ENCODE results near the gene GABRR2. TPM values are rescaled to one million over a fixed set of nuclear protein-coding genes. Genes with fewer than 3 reads are reported as not detected.

Gene GABRR2
- total RNA-seq, 1 donor from 2014 or later = 0.32 TPM

DNA sequence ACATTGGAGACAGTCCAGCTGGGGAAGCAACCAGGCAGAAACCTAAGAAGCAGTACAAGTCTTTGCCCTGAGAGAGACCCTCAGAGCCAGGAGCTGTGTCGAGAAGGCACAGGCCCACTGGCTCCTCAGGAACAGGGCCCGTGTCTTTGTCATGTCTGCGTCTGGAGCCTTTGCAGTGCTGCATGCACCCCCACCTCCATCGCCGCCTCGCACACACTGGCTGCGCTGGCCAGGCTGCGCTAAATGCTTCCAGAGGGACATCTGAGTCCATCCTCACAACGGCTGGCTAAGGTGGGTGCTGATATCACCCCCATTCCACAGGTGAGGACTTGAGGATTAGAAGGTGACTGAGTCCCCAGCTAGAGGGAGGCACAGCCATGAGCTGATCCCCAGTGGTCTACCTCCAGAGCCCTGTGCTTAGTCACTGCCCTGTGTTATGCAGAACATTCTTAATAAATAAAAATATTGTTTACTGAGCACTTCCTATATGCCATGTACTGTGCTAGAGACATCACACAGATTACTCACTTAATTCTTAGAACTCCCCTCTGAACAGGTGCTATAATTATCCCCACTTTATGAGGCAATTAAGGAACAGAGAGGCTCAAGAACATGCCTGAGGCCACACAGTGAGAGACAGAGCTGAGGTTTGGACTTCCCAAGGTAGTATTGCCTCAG is 27.6 kb downstream of the GABRR2 start:
- no peaks in the 10 kb centered on the region for H3K4me1 ChIP-seq
- no peaks in the 10 kb centered on the region for H3K27me3 ChIP-seq
- no peaks in the 10 kb centered on the region for H3K36me3 ChIP-seq
- no peak overlapping the region for H3K27ac ChIP-seq
- intact Hi-C loops (cut with DNase I) = no loop called here
- H3K4me3 ChIP-seq = no peak overlapping the region
- no peak for DNase-seq (ENCODE audit: low spot score in 2 of 2)
- no peaks in the 10 kb centered on the region for H3K9me3 ChIP-seq
- TF ChIP-seq, protein P1, sequence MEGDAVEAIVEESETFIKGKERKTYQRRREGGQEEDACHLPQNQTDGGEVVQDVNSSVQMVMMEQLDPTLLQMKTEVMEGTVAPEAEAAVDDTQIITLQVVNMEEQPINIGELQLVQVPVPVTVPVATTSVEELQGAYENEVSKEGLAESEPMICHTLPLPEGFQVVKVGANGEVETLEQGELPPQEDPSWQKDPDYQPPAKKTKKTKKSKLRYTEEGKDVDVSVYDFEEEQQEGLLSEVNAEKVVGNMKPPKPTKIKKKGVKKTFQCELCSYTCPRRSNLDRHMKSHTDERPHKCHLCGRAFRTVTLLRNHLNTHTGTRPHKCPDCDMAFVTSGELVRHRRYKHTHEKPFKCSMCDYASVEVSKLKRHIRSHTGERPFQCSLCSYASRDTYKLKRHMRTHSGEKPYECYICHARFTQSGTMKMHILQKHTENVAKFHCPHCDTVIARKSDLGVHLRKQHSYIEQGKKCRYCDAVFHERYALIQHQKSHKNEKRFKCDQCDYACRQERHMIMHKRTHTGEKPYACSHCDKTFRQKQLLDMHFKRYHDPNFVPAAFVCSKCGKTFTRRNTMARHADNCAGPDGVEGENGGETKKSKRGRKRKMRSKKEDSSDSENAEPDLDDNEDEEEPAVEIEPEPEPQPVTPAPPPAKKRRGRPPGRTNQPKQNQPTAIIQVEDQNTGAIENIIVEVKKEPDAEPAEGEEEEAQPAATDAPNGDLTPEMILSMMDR (IDR thresholded peaks at IDR 0.05) = no peak

DNA sequence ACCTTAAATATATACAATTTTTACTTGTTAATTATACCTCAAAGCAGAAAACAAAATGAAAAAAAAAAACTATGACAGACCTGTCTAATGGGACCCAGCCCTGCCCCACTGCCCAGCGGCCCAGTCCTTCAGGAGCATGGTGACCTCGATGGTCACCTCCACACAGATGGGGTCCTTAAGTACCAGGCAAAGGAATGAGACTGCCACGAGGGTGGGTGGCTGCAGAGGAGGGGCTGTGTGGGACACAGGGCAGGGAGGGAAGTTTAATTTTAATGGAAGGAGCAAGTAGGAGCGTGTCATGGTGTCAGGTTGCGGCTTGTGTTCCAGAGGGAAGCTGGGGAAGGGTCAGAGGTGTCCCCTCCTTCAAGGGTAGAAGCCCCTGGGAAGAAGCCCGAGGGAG is 28.6 kb downstream of the GABRR2 start:
- Histone ChIP-seq H3K4me1 (no peaks in the 10 kb centered on the region), H3K9me3 (no peaks in the 10 kb centered on the region), H3K27me3 (no peaks in the 10 kb centered on the region), H3K36me3 (no peaks in the 10 kb centered on the region), H3K4me3 (no peak overlapping the region), H3K27ac (no peak overlapping the region)
- TF ChIP-seq, protein P1 (IDR thresholded peaks at IDR 0.05) = no peak
- intact Hi-C loops (cut with DNase I) = no loop called here
- no peak for DNase-seq (ENCODE audit: low spot score in 2 of 2)

DNA sequence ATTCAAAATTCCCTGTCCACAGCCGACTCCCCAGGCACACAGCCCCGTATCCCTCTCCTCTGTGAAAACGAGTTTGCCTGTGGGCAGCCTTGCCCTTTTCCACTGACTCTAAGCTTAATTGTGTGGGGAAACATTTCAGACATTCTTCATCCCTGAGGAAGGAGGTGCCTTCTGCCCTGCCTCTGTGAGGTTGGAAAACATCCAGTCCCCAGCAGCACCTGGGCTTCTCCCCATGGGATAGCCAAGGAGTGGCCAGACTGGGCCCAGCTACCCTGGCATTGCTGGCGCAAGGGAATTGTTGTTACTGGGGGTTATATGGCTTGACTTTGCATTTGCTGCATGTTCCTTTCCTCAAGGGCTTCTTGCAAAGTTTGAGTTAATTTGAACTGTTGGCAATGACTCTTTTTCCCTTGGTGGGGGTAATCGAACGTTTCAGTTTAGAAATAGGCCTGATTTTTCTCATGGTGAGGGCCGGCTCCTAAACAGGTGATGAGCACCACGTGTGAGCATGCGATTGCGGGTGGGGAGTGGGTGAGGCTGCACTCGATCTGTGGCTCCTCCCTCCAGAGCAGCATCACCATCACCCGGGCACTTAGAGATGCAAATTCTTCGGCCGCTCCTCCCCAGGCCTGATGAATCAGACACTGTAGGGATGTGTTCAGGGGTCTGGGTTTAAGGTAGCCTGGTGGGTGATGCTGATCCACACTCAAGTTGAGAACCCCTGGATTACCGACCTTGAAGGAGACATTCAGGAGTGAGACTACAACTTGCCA is 29.9 kb downstream of the GABRR2 start:
- H3K36me3 ChIP-seq = no peaks in the 10 kb centered on the region
- TF ChIP-seq, protein P1 (IDR thresholded peaks at IDR 0.05) = no peak
- no peak overlapping the region for H3K27ac ChIP-seq
- intact Hi-C loops (cut with DNase I) = no loop called here
- no peaks in the 10 kb centered on the region for H3K27me3 ChIP-seq
- no peaks in the 10 kb centered on the region for H3K4me1 ChIP-seq
- no peak overlapping the region for H3K4me3 ChIP-seq
- no peak for DNase-seq (ENCODE audit: low spot score in 2 of 2)
- no peaks in the 10 kb centered on the region for H3K9me3 ChIP-seq

DNA sequence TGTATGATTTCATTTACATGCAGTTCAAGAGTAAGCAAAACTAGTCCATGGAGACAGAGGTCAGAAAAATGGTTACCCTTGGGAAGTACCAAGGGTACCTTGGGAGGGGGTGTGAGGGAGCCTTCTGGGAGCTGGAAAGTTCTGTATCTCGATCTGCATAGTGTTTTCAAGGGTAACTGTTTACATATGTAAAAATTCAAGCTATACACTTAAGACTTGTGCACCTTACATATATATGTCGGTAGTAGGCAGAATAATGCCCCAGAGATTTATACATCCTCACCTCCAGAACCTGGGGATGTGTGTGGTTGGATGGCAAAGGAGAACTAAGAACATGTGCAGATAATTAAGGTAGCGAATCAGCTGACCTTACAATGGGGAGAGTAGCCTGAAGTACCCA is 31.0 kb downstream of the GABRR2 start:
- Histone ChIP-seq H3K9me3 (no peaks in the 10 kb centered on the region), H3K4me1 (no peaks in the 10 kb centered on the region), H3K27me3 (no peaks in the 10 kb centered on the region), H3K4me3 (no peak overlapping the region), H3K27ac (no peak overlapping the region), H3K36me3 (no peaks in the 10 kb centered on the region)
- TF ChIP-seq, protein P1 (IDR thresholded peaks at IDR 0.05) = no peak
- intact Hi-C loops (cut with DNase I) = no loop called here
- DNase-seq (ENCODE audit: low spot score in 2 of 2) = no peak

DNA sequence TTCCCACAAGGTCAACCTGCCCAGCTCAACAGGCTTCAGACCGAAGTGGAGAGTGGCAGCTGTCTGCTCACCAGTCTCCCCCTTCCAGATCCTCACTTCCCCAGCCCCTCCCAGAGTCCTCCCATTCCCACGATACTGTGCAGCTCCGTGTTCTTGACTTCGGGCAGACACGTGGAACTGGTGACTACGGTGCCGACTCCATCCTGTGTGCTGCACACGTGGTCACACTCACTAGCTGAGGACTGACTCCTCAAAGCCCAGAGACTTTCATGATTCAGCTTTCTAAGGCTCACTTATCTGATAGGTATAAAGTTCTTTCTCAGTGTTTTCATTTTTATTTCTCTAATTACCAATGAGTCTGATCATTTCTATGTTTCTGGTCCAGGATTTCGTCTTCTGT is 32.4 kb downstream of the GABRR2 start:
- TF ChIP-seq, protein P1 (IDR thresholded peaks at IDR 0.05) = no peak
- Histone ChIP-seq H3K4me3 (no peak overlapping the region), H3K36me3 (no peaks in the 10 kb centered on the region), H3K4me1 (no peaks in the 10 kb centered on the region), H3K27ac (no peak overlapping the region), H3K9me3 (no peaks in the 10 kb centered on the region), H3K27me3 (no peaks in the 10 kb centered on the region)
- no peak for DNase-seq (ENCODE audit: low spot score in 2 of 2)
- intact Hi-C loops (cut with DNase I) = no loop called here
